GM21423 (cell line): ENCODE data around the gene ASB16.
A peak's percentile ranks its signal among the peaks of the same experiment; 100 is the strongest.
"Not testable (repeated sequence)": the region's sequence is repeated elsewhere in the genome, so short reads cannot be mapped to it uniquely, and the experiment has no call there.

ENCODE experiments used
- ATAC-seq: cut with Tn5 transposase; IDR thresholded peaks from one replicate; pipeline ENCODE4 v1.9.1; 2021; ENCODE audit warnings: mild to moderate bottlenecking, moderate library complexity; ENCODE audit not compliant: unreplicated experiment

ASB16 gene

GRCh38 chr17:44146375-44147346 is 23.8 kb upstream of the ASB16 start:
- ATAC-seq = no peak

- ATAC-seq = no peak
These were observed 22.7 kb upstream of the ASB16 start for GRCh38 chr17:44147812-44148211.

GRCh38 chr17:44149066-44149465 is 21.4 kb upstream of the ASB16 start:
- not testable (repeated sequence) for ATAC-seq

GRCh38 chr17:44149750-44150329 is 20.7 kb upstream of the ASB16 start:
- no peak for ATAC-seq

- ATAC-seq = no peak
These were observed 17.6 kb upstream of the ASB16 start for GRCh38 chr17:44152875-44153274.

GRCh38 chr17:44155488-44155887 is 15.0 kb upstream of the ASB16 start:
- ATAC-seq = no peak

GRCh38 chr17:44159519-44160210 is 10.8 kb upstream of the ASB16 start:
- ATAC-seq = no peak

- ATAC-seq = no peak
These were observed 6.0 kb upstream of the ASB16 start for GRCh38 chr17:44164476-44164875.

GRCh38 chr17:44167181-44167861 is 3.2 kb upstream of the ASB16 start:
- ATAC-seq = no peak

GRCh38 chr17:44170135-44170498 is 387 bp upstream of the ASB16 start:
- no peak for ATAC-seq

GRCh38 chr17:44171931-44172455 is 1.5 kb downstream of the ASB16 start:
- no peak for ATAC-seq

GRCh38 chr17:44174427-44174826 is 3.9 kb downstream of the ASB16 start:
- ATAC-seq = no peak

GRCh38 chr17:44176257-44176656 is 5.8 kb downstream of the ASB16 start:
- no peak for ATAC-seq

GRCh38 chr17:44176671-44177501 is 6.4 kb downstream of the ASB16 start:
- no peak for ATAC-seq

GRCh38 chr17:44177640-44178039 is 7.1 kb downstream of the ASB16 start:
- no peak for ATAC-seq

GRCh38 chr17:44178133-44178532 is 7.6 kb downstream of the ASB16 start:
- ATAC-seq = no peak

- no peak for ATAC-seq
These were observed 12.5 kb downstream of the ASB16 start for GRCh38 chr17:44183024-44183423.

GRCh38 chr17:44184212-44184810 is 13.8 kb downstream of the ASB16 start:
- no peak for ATAC-seq

GRCh38 chr17:44186307-44187130 is 16.0 kb downstream of the ASB16 start, which contains the start of gene TMUB2:
TSS of gene TMUB2 (plus strand) at chr17:44186972. CDS start at chr17:44187709, 737 bp downstream.
- ATAC-seq = peak; percentile 90
